VCaP (cell line): ENCODE data around the gene WDR45B.

Experiments
- H3K27ac ChIP-seq: fragments of 450-650 bp; 2 replicates; pipeline ENCODE4 v1.5.1; 2017
- TF ChIP-seq, protein P1 (sequence below): fragments of 450-650 bp; conservative IDR thresholded peaks from 2 replicates; pipeline ENCODE4 v1.5.1; 2017; ENCODE audit warnings: mild to moderate bottlenecking, moderate library complexity

The WDR45B gene

DNA sequence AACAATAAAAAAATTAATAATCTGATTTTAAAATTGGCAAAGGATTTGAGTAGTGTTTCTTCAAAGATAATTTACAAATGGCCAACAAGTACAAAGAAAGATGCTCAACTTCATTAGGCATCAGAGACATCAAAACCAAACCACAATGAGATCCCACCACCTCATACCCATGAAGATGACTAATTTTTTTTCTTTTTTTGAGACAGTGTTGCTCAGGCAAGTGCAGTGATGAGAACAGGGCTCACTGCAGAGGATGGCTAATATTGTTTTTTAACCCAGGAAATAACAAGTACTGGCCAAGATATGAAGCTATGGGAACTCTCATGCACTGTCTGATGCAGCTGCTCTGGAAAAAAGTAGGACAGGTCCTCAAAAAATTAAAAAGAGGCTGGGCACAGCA lies 14.9 kb downstream of the WDR45B start:
- H3K27ac ChIP-seq: peak overlapping the region; percentile 99

GRCh38 chr17:82632451-82632850 lies 15.8 kb downstream of the WDR45B start:
- TF ChIP-seq, protein P1, sequence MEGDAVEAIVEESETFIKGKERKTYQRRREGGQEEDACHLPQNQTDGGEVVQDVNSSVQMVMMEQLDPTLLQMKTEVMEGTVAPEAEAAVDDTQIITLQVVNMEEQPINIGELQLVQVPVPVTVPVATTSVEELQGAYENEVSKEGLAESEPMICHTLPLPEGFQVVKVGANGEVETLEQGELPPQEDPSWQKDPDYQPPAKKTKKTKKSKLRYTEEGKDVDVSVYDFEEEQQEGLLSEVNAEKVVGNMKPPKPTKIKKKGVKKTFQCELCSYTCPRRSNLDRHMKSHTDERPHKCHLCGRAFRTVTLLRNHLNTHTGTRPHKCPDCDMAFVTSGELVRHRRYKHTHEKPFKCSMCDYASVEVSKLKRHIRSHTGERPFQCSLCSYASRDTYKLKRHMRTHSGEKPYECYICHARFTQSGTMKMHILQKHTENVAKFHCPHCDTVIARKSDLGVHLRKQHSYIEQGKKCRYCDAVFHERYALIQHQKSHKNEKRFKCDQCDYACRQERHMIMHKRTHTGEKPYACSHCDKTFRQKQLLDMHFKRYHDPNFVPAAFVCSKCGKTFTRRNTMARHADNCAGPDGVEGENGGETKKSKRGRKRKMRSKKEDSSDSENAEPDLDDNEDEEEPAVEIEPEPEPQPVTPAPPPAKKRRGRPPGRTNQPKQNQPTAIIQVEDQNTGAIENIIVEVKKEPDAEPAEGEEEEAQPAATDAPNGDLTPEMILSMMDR: no peak
- H3K27ac ChIP-seq: peak overlapping the region; percentile 99; the same call in 1 of the 2 replicates

More for the DNA sequence above, 14.9 kb downstream of the WDR45B start:
- TF ChIP-seq, protein P1: no peak

- peak overlapping the region; percentile 99; the same call in 1 of the 2 replicates for H3K27ac ChIP-seq
- TF ChIP-seq, protein P1: no peak
Measured at GRCh38 chr17:82631544-82631943, 16.7 kb downstream of the WDR45B start.

DNA sequence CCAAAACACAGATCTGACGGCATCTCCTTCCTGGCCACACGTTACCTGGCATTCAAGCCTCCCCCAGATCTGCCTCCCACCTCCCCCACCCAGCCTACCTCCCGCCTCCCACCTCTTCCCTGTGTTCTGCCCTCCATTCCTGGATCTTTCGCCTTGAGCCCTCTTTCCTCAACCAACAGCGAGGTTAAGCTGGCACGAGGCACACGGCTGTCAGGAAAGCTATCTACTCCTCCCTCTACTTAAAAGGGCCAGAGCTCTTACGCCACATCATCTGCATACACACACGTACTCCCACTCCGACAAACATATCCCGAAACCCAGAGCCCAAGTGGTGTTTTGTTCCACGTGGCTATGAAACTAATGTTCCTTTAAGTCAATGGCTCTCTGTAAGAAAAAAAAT lies 18.0 kb downstream of the WDR45B start:
- H3K27ac ChIP-seq: peak overlapping the region; percentile 99; the same call in 1 of the 2 replicates
- TF ChIP-seq, protein P1: no peak

GRCh38 chr17:82629748-82630147 lies 18.5 kb downstream of the WDR45B start:
- TF ChIP-seq, protein P1: no peak
- peak overlapping the region; percentile 99; the same call in 1 of the 2 replicates for H3K27ac ChIP-seq

DNA sequence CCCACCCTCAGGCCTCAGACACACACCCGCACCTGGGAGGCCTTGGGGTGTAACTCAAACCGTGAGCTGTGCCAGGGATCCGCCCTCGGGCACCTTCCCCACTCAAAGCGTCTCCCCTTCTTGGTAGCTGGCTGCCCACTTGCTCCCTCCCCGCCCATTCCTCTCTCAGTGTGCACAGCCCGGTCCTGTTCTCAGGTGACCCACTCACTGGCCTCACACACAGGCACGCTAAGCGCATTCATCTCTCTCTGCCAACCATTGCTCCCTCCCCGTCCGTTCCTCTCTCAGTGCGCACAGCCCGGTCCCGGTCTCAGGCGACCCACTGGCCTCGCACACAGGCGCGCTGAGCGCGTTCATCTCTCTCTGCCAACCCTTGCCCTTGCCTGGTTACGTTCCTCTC lies 20.8 kb downstream of the WDR45B start:
- TF ChIP-seq, protein P1: no peak
- peak overlapping the region; percentile 15; the same call in 1 of the 2 replicates for H3K27ac ChIP-seq

GRCh38 chr17:82623707-82624106 lies 24.5 kb downstream of the WDR45B start:
- peak overlapping the region; percentile 17; the same call in 1 of the 2 replicates for H3K27ac ChIP-seq
- TF ChIP-seq, protein P1: no peak
